ENCODE data around the gene RAB3IL1. TPM values are rescaled to one million over a fixed set of nuclear protein-coding genes. Genes with fewer than 3 reads are reported as not detected.

The RAB3IL1 gene
- total and polyA plus RNA-seq, 9 of the 15 experiments (the other 6 are each of a cell fraction or from before 2014, with no cell fraction given), result 0.15 to 42.6 (median 15.5) TPM

- TF ChIP-seq KAT8 (IDR thresholded peaks at IDR 0.05; ENCODE audit: low read depth) (no peak), PML (IDR thresholded peaks at IDR 0.05; ENCODE audit: low read length) (no peak), WHSC1 (IDR thresholded peaks at IDR 0.05; ENCODE audit: low read length) (no peak), TCF7L2 (IDR thresholded peaks at IDR 0.05; ENCODE audit: low read depth, low read length) (no peak), EHMT2 (IDR thresholded peaks at IDR 0.05) (no peak), ASH1L (IDR thresholded peaks at IDR 0.05; ENCODE audit: borderline replicate concordance, low read depth, partially characterized antibody) (no peak), ZNF124 (CRISPR knock-in tag; IDR thresholded peaks at IDR 0.05) (no peak), DPF2 (IDR thresholded peaks at IDR 0.05) (no peak), TBP (optimal IDR thresholded peaks at IDR 0.05; ENCODE audit: low read depth, low read length) (no peak), PYGO2 (tag; IDR thresholded peaks at IDR 0.05) (no peak), PCBP2 (IDR thresholded peaks at IDR 0.05; ENCODE audit: low read depth, low read length, poor library complexity, severe bottlenecking) (no peak), CBX8 (IDR thresholded peaks at IDR 0.05; ENCODE audit: borderline replicate concordance, extremely low read depth, low read depth, low read length, poor library complexity, severe bottlenecking) (no peak), MEF2D (tag; conservative IDR thresholded peaks at IDR 0.05; ENCODE audit: low read depth) (no peak), NBN (IDR thresholded peaks at IDR 0.05; ENCODE audit: low read depth) (no peak), FOXJ2 (tag; IDR thresholded peaks at IDR 0.05) (no peak), ZNF184 (CRISPR knock-in tag; IDR thresholded peaks at IDR 0.05) (no peak), MXI1 (IDR thresholded peaks at IDR 0.05; ENCODE audit: low read depth, low read length) (no peak)
- TF ChIP-seq, protein P1, sequence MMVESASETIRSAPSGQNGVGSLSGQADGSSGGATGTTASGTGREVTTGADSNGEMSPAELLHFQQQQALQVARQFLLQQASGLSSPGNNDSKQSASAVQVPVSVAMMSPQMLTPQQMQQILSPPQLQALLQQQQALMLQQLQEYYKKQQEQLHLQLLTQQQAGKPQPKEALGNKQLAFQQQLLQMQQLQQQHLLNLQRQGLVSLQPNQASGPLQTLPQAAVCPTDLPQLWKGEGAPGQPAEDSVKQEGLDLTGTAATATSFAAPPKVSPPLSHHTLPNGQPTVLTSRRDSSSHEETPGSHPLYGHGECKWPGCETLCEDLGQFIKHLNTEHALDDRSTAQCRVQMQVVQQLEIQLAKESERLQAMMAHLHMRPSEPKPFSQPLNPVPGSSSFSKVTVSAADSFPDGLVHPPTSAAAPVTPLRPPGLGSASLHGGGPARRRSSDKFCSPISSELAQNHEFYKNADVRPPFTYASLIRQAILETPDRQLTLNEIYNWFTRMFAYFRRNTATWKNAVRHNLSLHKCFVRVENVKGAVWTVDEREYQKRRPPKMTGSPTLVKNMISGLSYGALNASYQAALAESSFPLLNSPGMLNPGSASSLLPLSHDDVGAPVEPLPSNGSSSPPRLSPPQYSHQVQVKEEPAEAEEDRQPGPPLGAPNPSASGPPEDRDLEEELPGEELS (CRISPR knock-in tag; IDR thresholded peaks at IDR 0.05; ENCODE audit: borderline replicate concordance), result no peak
- TF ChIP-seq, protein P2, sequence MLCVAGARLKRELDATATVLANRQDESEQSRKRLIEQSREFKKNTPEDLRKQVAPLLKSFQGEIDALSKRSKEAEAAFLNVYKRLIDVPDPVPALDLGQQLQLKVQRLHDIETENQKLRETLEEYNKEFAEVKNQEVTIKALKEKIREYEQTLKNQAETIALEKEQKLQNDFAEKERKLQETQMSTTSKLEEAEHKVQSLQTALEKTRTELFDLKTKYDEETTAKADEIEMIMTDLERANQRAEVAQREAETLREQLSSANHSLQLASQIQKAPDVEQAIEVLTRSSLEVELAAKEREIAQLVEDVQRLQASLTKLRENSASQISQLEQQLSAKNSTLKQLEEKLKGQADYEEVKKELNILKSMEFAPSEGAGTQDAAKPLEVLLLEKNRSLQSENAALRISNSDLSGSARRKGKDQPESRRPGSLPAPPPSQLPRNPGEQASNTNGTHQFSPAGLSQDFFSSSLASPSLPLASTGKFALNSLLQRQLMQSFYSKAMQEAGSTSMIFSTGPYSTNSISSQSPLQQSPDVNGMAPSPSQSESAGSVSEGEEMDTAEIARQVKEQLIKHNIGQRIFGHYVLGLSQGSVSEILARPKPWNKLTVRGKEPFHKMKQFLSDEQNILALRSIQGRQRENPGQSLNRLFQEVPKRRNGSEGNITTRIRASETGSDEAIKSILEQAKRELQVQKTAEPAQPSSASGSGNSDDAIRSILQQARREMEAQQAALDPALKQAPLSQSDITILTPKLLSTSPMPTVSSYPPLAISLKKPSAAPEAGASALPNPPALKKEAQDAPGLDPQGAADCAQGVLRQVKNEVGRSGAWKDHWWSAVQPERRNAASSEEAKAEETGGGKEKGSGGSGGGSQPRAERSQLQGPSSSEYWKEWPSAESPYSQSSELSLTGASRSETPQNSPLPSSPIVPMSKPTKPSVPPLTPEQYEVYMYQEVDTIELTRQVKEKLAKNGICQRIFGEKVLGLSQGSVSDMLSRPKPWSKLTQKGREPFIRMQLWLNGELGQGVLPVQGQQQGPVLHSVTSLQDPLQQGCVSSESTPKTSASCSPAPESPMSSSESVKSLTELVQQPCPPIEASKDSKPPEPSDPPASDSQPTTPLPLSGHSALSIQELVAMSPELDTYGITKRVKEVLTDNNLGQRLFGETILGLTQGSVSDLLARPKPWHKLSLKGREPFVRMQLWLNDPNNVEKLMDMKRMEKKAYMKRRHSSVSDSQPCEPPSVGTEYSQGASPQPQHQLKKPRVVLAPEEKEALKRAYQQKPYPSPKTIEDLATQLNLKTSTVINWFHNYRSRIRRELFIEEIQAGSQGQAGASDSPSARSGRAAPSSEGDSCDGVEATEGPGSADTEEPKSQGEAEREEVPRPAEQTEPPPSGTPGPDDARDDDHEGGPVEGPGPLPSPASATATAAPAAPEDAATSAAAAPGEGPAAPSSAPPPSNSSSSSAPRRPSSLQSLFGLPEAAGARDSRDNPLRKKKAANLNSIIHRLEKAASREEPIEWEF (CRISPR knock-in tag; IDR thresholded peaks at IDR 0.05), result no peak
- TF ChIP-seq, protein P3, sequence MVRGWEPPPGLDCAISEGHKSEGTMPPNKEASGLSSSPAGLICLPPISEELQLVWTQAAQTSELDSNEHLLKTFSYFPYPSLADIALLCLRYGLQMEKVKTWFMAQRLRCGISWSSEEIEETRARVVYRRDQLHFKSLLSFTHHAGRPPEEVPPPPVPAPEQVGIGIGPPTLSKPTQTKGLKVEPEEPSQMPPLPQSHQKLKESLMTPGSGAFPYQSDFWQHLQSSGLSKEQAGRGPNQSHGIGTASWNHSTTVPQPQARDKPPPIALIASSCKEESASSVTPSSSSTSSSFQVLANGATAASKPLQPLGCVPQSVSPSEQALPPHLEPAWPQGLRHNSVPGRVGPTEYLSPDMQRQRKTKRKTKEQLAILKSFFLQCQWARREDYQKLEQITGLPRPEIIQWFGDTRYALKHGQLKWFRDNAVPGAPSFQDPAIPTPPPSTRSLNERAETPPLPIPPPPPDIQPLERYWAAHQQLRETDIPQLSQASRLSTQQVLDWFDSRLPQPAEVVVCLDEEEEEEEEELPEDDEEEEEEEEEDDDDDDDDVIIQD (CRISPR knock-in tag; IDR thresholded peaks at IDR 0.05), result no peak
Measured at GRCh38 chr11:61962213-61963015, 45.0 kb upstream of the RAB3IL1 start (continued).

Measured in K562 (cell line).